ENCODE measurements around the gene TSPAN16. TPM values are rescaled to one million over a fixed set of nuclear protein-coding genes. Genes with fewer than 3 reads are reported as not detected.

The TSPAN16 gene
- not detected for total RNA-seq

GRCh38 chr19:11295665-11296245 is at the start of gene TSPAN16:
TSPAN16 (plus strand) TSS chr19:11296160; CDS start chr19:11296298, 138 bp downstream.

GRCh38 chr19:11261971-11262839 is 33.8 kb upstream of the TSPAN16 start, which contains the start of gene DOCK6:
DOCK6 (minus strand) TSS chr19:11262524; CDS start chr19:11262440, 84 bp downstream.

GRCh38 chr19:11339254-11340098 is 43.5 kb downstream of the TSPAN16 start, which contains the start of gene RAB3D:
RAB3D (minus strand) TSS chr19:11339657; CDS start chr19:11337399, 2,258 bp downstream.

GRCh38 chr19:11346104-11346940 is 50.4 kb downstream of the TSPAN16 start, which contains the start of the genes CCDC159 and TMEM205:
CCDC159 (plus strand) TSS chr19:11346519; CDS start chr19:11346607, 88 bp downstream.
TMEM205 (minus strand) TSS chr19:11346268; CDS start chr19:11345619, 649 bp downstream.

GRCh38 chr19:11355160-11356073 is 59.5 kb downstream of the TSPAN16 start, which contains the start of gene PLPPR2:
PLPPR2 (plus strand) TSS chr19:11355432; CDS start chr19:11357674, 2,242 bp downstream.

Other genes with a start within 250 kb of the TSPAN16 start
- 100 to 1,000 TPM; 234 to 270 TPM for gene LDLR, start 206.7 kb upstream of the TSPAN16 start, total RNA-seq
- gene SPC24, start 140.4 kb upstream of the TSPAN16 start, total RNA-seq, result 10 to 100 TPM; 28.6 to 55.9 TPM
- gene KANK2, start 98.6 kb upstream of the TSPAN16 start, total RNA-seq, result 10 to 100 TPM; 66.1 to 70.9 TPM
- gene ANGPTL8, start 56.5 kb upstream of the TSPAN16 start, total RNA-seq, result not detected
- gene DOCK6, start 33.6 kb upstream of the TSPAN16 start, total RNA-seq, result 1 to 10 TPM; 5.7 to 7.6 TPM
- gene RAB3D, start 43.5 kb downstream of the TSPAN16 start, total RNA-seq, result 1 to 10 TPM; 4.1 to 6.3 TPM
- gene TMEM205, start 50.1 kb downstream of the TSPAN16 start, total RNA-seq, result 100 to 1,000 TPM in 1 of 2 donors, 10 to 100 TPM in 1; 99.9 to 142 TPM
- gene CCDC159, start 50.4 kb downstream of the TSPAN16 start, total RNA-seq, result 1 to 10 TPM; 4.7 to 9.6 TPM
- gene PLPPR2, start 59.3 kb downstream of the TSPAN16 start, total RNA-seq, result 1 to 10 TPM; 6.5 to 6.7 TPM
- gene SWSAP1, start 78.5 kb downstream of the TSPAN16 start, total RNA-seq, result 1 to 10 TPM; 1.3 to 1.4 TPM
- gene EPOR, start 88.2 kb downstream of the TSPAN16 start, total RNA-seq, result 1 to 10 TPM; 7.6 to 8.0 TPM
- 1 to 10 TPM; 1.3 to 2.4 TPM for gene RGL3, start 123.2 kb downstream of the TSPAN16 start, total RNA-seq
- not detected for gene ODAD3, start 139.0 kb downstream of the TSPAN16 start, total RNA-seq
- gene PRKCSH, start 139.5 kb downstream of the TSPAN16 start, total RNA-seq, result 100 to 1,000 TPM in 1 of 2 donors, 10 to 100 TPM in 1; 74.7 to 119 TPM
- gene ELAVL3, start 184.9 kb downstream of the TSPAN16 start, total RNA-seq, result not detected
- 1 to 10 TPM; 2.4 to 3.0 TPM for gene ZNF653, start 209.7 kb downstream of the TSPAN16 start, total RNA-seq
- 10 to 100 TPM; 25.1 to 40.0 TPM for gene ECSIT, start 233.0 kb downstream of the TSPAN16 start, total RNA-seq
- gene CNN1, start 242.7 kb downstream of the TSPAN16 start, total RNA-seq, result not detected

All from melanocyte of skin (primary cell).